H1 (cell line): ENCODE results near the gene PSIP1. TPM values are rescaled to one million over a fixed set of nuclear protein-coding genes. Genes with fewer than 3 reads are reported as not detected.

Experiments
- CTCF ChIA-PET: fragments of 300-600 bp; sonication (Branson Sonifier 250); formaldehyde crosslinking; loops from one replicate; lab custom pipeline; 2021; ENCODE audit not compliant: partially characterized antibody; lab: Charles Lee
- POLR2A ChIA-PET: fragments of 300-600 bp; sonication (Branson Sonifier 250); formaldehyde crosslinking; loops from one replicate; lab custom pipeline; 2021; ENCODE audit warnings: inconsistent platforms; ENCODE audit not compliant: partially characterized antibody; lab: Charles Lee
- DNase-seq, 2 experiments: peaks; one replicate each; pipeline versions ENCODE4 v3.0.0 to v3.0.0-alpha.2; 2010 to 2022; ENCODE audit warnings: low spot score in 2 of 2, low read depth in 1 of 2, mixed read lengths in 1 of 2
- FAIRE-seq: peaks from 2 replicates; lab custom pipeline; 2011; peaks lifted over from hg19 to GRCh38; lab: Jason Lieb, UNC
- H2AFZ ChIP-seq: 2 replicates; pipeline ENCODE4 v1.8.1; 2012; ENCODE audit warnings: low read length, inconsistent platforms
- H2AK5ac ChIP-seq: 2 replicates; pipeline ENCODE4 v1.6.1; 2013; ENCODE audit warnings: low read depth, low read length
- H2BK120ac ChIP-seq: replicated peaks from 2 replicates; pipeline ENCODE3; 2013; ENCODE audit warnings: low read depth, low read length, inconsistent platforms
- H2BK12ac ChIP-seq: 2 replicates; pipeline ENCODE4 v1.6.1; 2013; ENCODE audit warnings: low read depth, low read length
- H2BK15ac ChIP-seq: 2 replicates; pipeline ENCODE4 v1.6.1; 2013; ENCODE audit warnings: low read length
- H2BK20ac ChIP-seq: 2 replicates; pipeline ENCODE4 v1.6.1; 2013; ENCODE audit warnings: low read length
- H2BK5ac ChIP-seq: 2 replicates; pipeline ENCODE4 v1.6.1; 2013; ENCODE audit warnings: low read depth, low read length
- H3K14ac ChIP-seq: 2 replicates; pipeline ENCODE4 v1.6.1; 2013; ENCODE audit warnings: inconsistent platforms; ENCODE audit not compliant: insufficient read length
- H3K18ac ChIP-seq: 2 replicates; pipeline ENCODE4 v1.6.1; 2013; ENCODE audit warnings: low read length; ENCODE audit errors: extremely low read depth
- H3K23ac ChIP-seq: 2 replicates; pipeline ENCODE4 v1.6.1; 2013; ENCODE audit warnings: inconsistent platforms; ENCODE audit not compliant: insufficient read length
- H3K23me2 ChIP-seq: 2 replicates; pipeline ENCODE4 v1.6.1; 2013; ENCODE audit warnings: low read depth, low read length
- H3K27ac ChIP-seq: 2 replicates; pipeline ENCODE4 v1.6.1; 2011; ENCODE audit warnings: low read depth, low read length, inconsistent platforms
- H3K27me3 ChIP-seq, 4 experiments: replicated peaks in 1 of 4; 1 replicate in 1 of 4; 2 replicates in 3 of 4; pipeline versions ENCODE4 v1.6.1 to v1.8.1; 2011 to 2013; ENCODE audit warnings: low read length in 3 of 4, mild to moderate bottlenecking in 3 of 4, inconsistent platforms in 2 of 4, mixed read lengths in 2 of 4, moderate library complexity in 1 of 4; ENCODE audit not compliant: control insufficient read depth in 3 of 4, insufficient read depth in 3 of 4; ENCODE audit errors: extremely low read depth in 1 of 4
- H3K36me3 ChIP-seq, 4 experiments: 2 replicates each; pipeline versions ENCODE4 v1.6.1 to v1.8.1; 2011 to 2013; ENCODE audit warnings: mild to moderate bottlenecking in 4 of 4, low read length in 3 of 4, moderate library complexity in 2 of 4, control low read depth in 1 of 4, inconsistent platforms in 1 of 4; ENCODE audit not compliant: insufficient read depth in 4 of 4, control insufficient read depth in 2 of 4
- H3K4ac ChIP-seq: replicated peaks from 2 replicates; pipeline ENCODE3; 2013; ENCODE audit warnings: low read length, low read depth, mixed read lengths, inconsistent platforms; ENCODE audit not compliant: insufficient read length
- H3K4me1 ChIP-seq, 4 experiments: replicated peaks in 1 of 4; 1 replicate in 1 of 4; 2 replicates in 3 of 4; pipeline versions ENCODE4 v1.6.1 to v1.8.1; 2011 to 2013; ENCODE audit warnings: low read length in 3 of 4, inconsistent platforms in 2 of 4, mixed read lengths in 1 of 4; ENCODE audit not compliant: insufficient read depth in 4 of 4, control insufficient read depth in 3 of 4
- H3K4me2 ChIP-seq, 2 experiments: 2 replicates each; pipeline versions ENCODE4 v1.6.1 to v1.8.1; 2011 to 2013; ENCODE audit warnings: low read depth in 2 of 2, low read length in 2 of 2, control low read depth in 1 of 2, inconsistent platforms in 1 of 2, mild to moderate bottlenecking in 1 of 2; ENCODE audit not compliant: insufficient read depth in 1 of 2
- H3K4me3 ChIP-seq, 4 experiments: fragments of 200-600, 300-600 bp in 1 of 4; sonication (generic), shearing (Covaris generic), sonication (Bioruptor Twin) in 1 of 4; 2 replicates each; pipeline versions ENCODE4 v1.5.1 to v1.8.1; 2011 to 2016; ENCODE audit warnings: low read length in 4 of 4, low read depth in 3 of 4, control low read depth in 2 of 4, inconsistent platforms in 2 of 4, mild to moderate bottlenecking in 2 of 4, mixed read lengths in 1 of 4, moderate library complexity in 1 of 4; ENCODE audit not compliant: insufficient read depth in 2 of 4; ENCODE audit errors: extremely low read depth in 1 of 4
- H3K56ac ChIP-seq: replicated peaks from 2 replicates; pipeline ENCODE3; 2013; ENCODE audit warnings: low read depth, mild to moderate bottlenecking, mixed read lengths, low read length, inconsistent platforms; ENCODE audit not compliant: insufficient read length
- H3K79me1 ChIP-seq: 2 replicates; pipeline ENCODE4 v1.6.1; 2013; ENCODE audit warnings: low read depth, low read length, control low read depth
- H3K79me2 ChIP-seq, 2 experiments: 2 replicates each; pipeline versions ENCODE4 v1.6.1 to v1.8.1; 2012 to 2013; ENCODE audit warnings: low read length in 2 of 2, mild to moderate bottlenecking in 2 of 2, inconsistent platforms in 1 of 2; ENCODE audit not compliant: insufficient read depth in 2 of 2, control insufficient read depth in 1 of 2
- H3K9ac ChIP-seq, 4 experiments: replicated peaks in 1 of 4; 1 replicate in 1 of 4; 2 replicates in 3 of 4; pipeline versions ENCODE4 v1.6.1 to v1.8.1; 2011 to 2013; ENCODE audit warnings: low read depth in 3 of 4, low read length in 3 of 4, control low read depth in 2 of 4, mild to moderate bottlenecking in 2 of 4, moderate library complexity in 2 of 4, inconsistent platforms in 1 of 4; ENCODE audit errors: extremely low read depth in 1 of 4
- H3K9me3 ChIP-seq, 2 experiments: 2 replicates each; pipeline versions ENCODE4 v1.6.1 to v1.8.1; 2012 to 2013; ENCODE audit warnings: mild to moderate bottlenecking in 2 of 2, moderate library complexity in 2 of 2, control low read depth in 1 of 2, inconsistent platforms in 1 of 2, low read depth in 1 of 2, low read length in 1 of 2, mixed read lengths in 1 of 2; ENCODE audit not compliant: insufficient read depth in 2 of 2
- H4K20me1 ChIP-seq, 2 experiments: replicated peaks in 1 of 2; 2 replicates each; pipeline versions ENCODE3 to v1.8.1; 2011 to 2013; ENCODE audit warnings: inconsistent platforms in 2 of 2, low read length in 2 of 2, mild to moderate bottlenecking in 1 of 2; ENCODE audit not compliant: insufficient read depth in 2 of 2, control insufficient read depth in 1 of 2
- H4K5ac ChIP-seq: 2 replicates; pipeline ENCODE4 v1.6.1; 2013; ENCODE audit warnings: low read length, low read depth, mixed read lengths, inconsistent platforms; ENCODE audit not compliant: insufficient read length
- H4K8ac ChIP-seq: 2 replicates; pipeline ENCODE4 v1.8.0; 2013; ENCODE audit warnings: mild to moderate bottlenecking, moderate library complexity, low read length, inconsistent platforms; ENCODE audit not compliant: insufficient read depth; ENCODE audit errors: extremely low read depth
- H4K91ac ChIP-seq: replicated peaks from 2 replicates; pipeline ENCODE3; 2013; ENCODE audit warnings: low read length, mixed read lengths, inconsistent platforms; ENCODE audit not compliant: insufficient read length
- ASH2L ChIP-seq: fragments of 200-600, 300-600 bp; sonication (generic); IDR thresholded peaks from one replicate; pipeline ENCODE4 v1.7.1; 2017; ENCODE audit warnings: low read length
- CEBPB ChIP-seq: IDR thresholded peaks from 2 replicates; pipeline ENCODE4 v1.6.1; 2012; ENCODE audit warnings: low read depth, low read length
- CHD2 ChIP-seq: IDR thresholded peaks from 2 replicates; pipeline ENCODE4 v1.6.1; 2012; ENCODE audit warnings: low read length, improper control_type of control experiment
- EGR1 ChIP-seq: IDR thresholded peaks from 2 replicates; pipeline ENCODE4 v1.6.1; 2011; ENCODE audit warnings: low read depth, low read length, borderline replicate concordance
- RFX5 ChIP-seq: IDR thresholded peaks from 2 replicates; pipeline ENCODE4 v1.6.1; 2011; ENCODE audit warnings: low read depth, low read length, improper control_type of control experiment, borderline replicate concordance
- WGBS, 2 experiments: shearing (Covaris generic) in 1 of 2; methylation state at CpG; one replicate each; pipeline versions ENCODE4 v1.1.6 to v1.1.7; 2013 to 2015; ENCODE audit warnings: low lambda C conversion rate in 2 of 2, mixed read lengths in 2 of 2, inconsistent platforms in 1 of 2, low coverage in 1 of 2, missing lambda C conversion rate in 1 of 2; ENCODE audit not compliant: insufficient replicate concordance in 2 of 2, insufficient coverage in 1 of 2, insufficient read length in 1 of 2; ENCODE audit errors: extremely low coverage in 1 of 2, missing lambda C conversion rate in 1 of 2; 5-methylcytosine and 5-hydroxymethylcytosine counted together
- polyA plus RNA-seq, 7 experiments: library from polyadenylated mRNA; depleted of rRNA in 3 of 7; stranded (reverse) in 5 of 7; unstranded in 2 of 7; fragments of >200 nt in 5 of 7; fragments of 200-250 nt in 2 of 7; gene quantifications; 1 replicate in 5 of 7; 2 replicates in 1 of 7; 4 replicates in 1 of 7; pipeline versions ENCODE4 v1.2.1 to v1.2.3, GENCODE V29; 2011 to 2013; ENCODE audit warnings: missing spikeins in 2 of 7, mixed read lengths in 2 of 7
- total RNA-seq: library from RNA; stranded (reverse); fragmentation: NEBNext Ultra II Directional; extraction: Animal tissue kit (Norgen Biotek cat#: 25700); gene quantifications from 2 replicates; pipeline ENCODE4 v1.2.1, GENCODE V29; 2021

The PSIP1 gene
- total and polyA plus RNA-seq, 2 of the 8 experiments (the other 6 are each of a cell fraction or from before 2014, with no cell fraction given) = 63.3 to 387 TPM

DNA sequence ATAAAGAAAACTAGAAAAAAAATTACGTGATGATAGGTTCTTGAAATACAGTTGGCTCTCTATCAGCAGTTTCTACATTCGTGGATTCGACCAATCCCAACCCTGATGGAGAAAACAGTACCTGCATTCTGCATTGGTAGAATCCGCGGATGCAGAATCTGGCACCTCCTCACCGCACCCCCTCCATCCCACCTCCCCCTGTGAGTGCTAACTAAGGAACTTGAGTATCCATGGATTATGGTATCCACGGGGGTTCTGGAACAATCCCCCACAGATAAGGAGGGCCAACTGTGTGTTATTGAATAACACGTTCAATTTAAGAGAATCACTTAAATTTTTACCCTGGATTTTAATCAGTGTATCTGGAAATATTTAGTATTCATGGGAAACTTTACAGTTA is 10.5 kb upstream of the PSIP1 start:
- no peak overlapping the region for H3K56ac ChIP-seq
- no peak overlapping the region for H3K4me3 ChIP-seq
- H3K36me3 ChIP-seq = no peaks in the 10 kb centered on the region
- DNase-seq = no peak
- H4K20me1 ChIP-seq = no peaks in the 10 kb centered on the region
- H2BK5ac ChIP-seq = no peak overlapping the region
- no peaks in the 10 kb centered on the region for H3K23me2 ChIP-seq
- H2BK12ac ChIP-seq = no peak overlapping the region
- H3K27me3 ChIP-seq = no peaks in the 10 kb centered on the region
- H3K9ac ChIP-seq = no peak overlapping the region
- TF ChIP-seq EGR1 (no peak), ASH2L (no peak), RFX5 (no peak), CHD2 (no peak), CEBPB (no peak)
- H3K14ac ChIP-seq = no peak overlapping the region
- H3K23ac ChIP-seq = no peak overlapping the region
- no peak overlapping the region for H3K4me2 ChIP-seq
- H3K9me3 ChIP-seq = no peaks in the 10 kb centered on the region
- no peaks in the 10 kb centered on the region; a peak in 1 of 7 replicates for H3K4me1 ChIP-seq
- H4K91ac ChIP-seq = no peak overlapping the region
- H3K27ac ChIP-seq = no peak overlapping the region
- H2AK5ac ChIP-seq = no peak overlapping the region
- no peak overlapping the region for H2BK120ac ChIP-seq
- no peak overlapping the region for H4K5ac ChIP-seq
- ChIA-PET POLR2A (interaction anchor here (1.3 to 2.3 kb wide), 2 partner anchors 11 to 15 kb away, joined by 4 to 10 read pairs; partner anchors contain the start of gene PSIP1), CTCF (interaction anchor here (2.8 kb wide), 1 partner anchor 12 kb away, joined by 12 read pairs; no protein-coding TSS in a partner anchor)
- H2AFZ ChIP-seq = no peak overlapping the region
- no peak overlapping the region for H2BK15ac ChIP-seq
- no peak overlapping the region for H3K4ac ChIP-seq
- H2BK20ac ChIP-seq = no peak overlapping the region
- no peak overlapping the region for H3K18ac ChIP-seq
- WGBS, 2 experiments = 84% methylated on average over 8 of the region's 8 CpGs; no CpG with 5 or more reads in 1 of the 2 experiments
- H3K79me2 ChIP-seq = no peaks in the 10 kb centered on the region
- H4K8ac ChIP-seq = no peak overlapping the region
- no peaks in the 10 kb centered on the region for H3K79me1 ChIP-seq
- no peak for FAIRE-seq
